ENCODE results near the gene RASA3. TPM values are rescaled to one million over a fixed set of nuclear protein-coding genes. Genes with fewer than 3 reads are reported as not detected.
A peak's percentile ranks its signal among the peaks of the same experiment; 100 is the strongest.

Gene RASA3
- total RNA-seq, 1 donor from 2014 or later: 23.7 TPM

GRCh38 chr13:113934576-113934975 lies 197.8 kb downstream of the RASA3 start:
- no peak for DNase-seq

DNA sequence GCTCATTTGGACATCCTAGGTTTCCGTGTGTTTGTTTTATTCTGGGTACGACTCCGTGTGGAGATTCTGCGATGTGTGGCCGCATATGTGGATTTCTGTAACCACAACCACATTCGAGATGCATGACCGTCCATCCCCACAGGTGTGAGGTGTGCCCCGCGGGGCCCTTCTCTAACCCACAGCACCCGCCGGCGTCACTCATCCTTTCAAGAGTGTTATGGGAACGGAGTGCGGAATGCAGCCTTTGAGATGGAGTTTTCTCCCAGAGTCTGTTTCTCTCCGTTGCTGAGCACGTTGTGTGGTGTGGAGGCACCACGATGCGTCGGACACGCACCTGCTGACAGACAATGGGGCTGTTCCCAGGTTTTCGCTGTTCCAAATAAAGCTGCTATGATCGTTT lies 198.5 kb downstream of the RASA3 start:
- no peak for DNase-seq

GRCh38 chr13:113931841-113932459 lies 200.5 kb downstream of the RASA3 start:
- DNase-seq: no peak

DNA sequence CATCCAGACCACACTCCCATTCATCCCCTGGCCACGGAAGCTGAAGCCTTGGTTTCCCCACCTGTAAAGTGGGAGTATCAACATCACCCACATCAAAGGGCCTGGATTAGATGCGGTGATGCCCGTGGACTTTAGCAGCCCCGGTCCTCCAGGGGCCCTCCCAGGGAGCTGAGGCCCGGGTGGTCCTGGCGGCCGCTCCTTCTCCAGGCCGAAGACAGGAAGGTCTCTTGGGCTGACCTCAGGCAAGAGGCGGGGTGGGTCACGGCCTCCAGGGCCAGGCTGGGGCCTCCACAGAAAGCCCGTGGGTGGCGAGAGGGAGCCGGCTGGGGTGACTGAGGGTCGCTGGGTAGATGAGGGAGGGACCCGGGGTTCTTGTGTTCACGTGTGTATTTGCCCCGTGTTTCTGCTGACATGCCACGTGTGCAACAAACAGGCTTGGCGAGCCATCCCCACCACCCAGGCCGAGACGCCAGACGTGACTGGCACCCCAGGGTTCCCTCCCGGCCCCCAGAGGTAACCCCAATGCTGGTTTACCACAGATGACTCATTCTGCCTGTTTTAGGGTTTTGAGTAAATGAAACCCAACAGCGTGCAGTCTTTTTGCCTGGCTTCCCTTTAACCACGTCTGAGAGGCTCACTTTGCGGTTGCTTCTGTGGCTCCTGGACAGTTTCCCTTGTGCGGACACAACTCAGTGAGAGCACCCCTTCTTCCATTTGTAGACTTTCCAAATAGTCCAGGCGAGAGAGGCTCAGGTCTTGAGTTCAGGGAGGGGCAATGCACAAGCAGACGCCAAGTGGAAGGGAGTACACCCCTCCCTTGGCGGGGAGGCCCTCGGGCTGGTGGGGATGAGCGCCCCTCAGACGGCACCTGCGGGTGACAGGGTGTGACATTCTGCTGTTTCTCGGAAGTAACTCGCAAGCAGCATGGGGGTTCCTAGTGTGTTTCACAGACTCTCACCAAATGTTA lies 201.5 kb downstream of the RASA3 start:
- no peak for DNase-seq

DNA sequence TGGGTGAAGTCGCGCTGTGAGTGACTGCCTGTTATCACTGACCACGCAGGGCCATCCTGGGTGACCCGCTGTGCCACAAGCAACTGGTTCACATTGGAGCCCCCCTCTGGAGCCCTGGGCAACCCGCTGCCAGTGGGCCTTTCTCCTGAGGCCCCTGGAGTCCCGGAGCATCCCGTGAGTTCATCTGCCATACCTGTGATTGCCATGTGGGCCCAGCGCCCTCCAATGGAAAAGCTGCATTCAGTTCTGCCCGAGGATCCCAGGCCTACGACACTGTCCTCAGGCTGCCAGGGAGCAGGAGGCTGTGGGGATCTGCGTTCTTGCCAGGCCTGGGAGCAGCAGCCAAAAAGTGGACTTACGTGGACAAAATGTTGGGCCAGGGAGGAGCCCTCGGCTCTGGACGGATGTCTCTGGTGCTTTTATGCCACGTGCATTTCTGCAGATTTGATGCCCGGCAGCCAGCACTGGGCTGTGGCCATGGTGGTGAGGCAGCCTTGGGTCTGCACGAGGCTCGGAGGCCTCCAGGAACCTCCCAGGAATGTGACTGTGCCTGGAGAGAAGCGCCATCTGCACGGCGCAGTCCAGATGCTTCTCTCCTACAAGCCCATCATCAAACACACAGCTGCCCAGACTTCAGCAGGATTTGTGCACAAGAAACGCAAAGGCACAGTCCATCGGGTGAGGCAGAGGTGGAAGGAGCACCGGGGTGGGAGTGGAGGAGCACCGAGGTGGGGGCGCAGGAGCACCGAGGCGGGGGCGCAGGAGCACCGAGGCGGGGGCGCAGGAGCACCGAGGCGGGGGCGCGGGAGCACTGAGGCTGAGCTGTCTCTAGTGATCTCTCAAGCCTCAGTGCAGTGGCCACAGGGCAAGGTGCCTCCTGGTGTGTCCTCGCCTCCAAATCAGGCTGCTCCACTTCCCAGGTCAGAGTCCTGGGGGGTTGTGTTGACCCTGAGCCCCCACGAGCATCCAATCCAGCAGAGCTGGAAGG lies 202.5 kb downstream of the RASA3 start:
- peak; percentile 16 for DNase-seq

GRCh38 chr13:113928685-113929627 lies 203.5 kb downstream of the RASA3 start:
- peak; percentile 90 for DNase-seq

Other genes starting within 250 kb of the RASA3 start
- not detected for gene C13orf46, start 158.5 kb downstream of the RASA3 start, total RNA-seq
- not detected for gene CFAP97D2, start 46.6 kb upstream of the RASA3 start, total RNA-seq
- 71.5 TPM for gene CDC16, start 102.3 kb upstream of the RASA3 start, total RNA-seq
- 48.3 TPM for gene UPF3A, start 149.0 kb upstream of the RASA3 start, total RNA-seq
- 6.9 TPM for gene CHAMP1, start 181.9 kb upstream of the RASA3 start, total RNA-seq

Data from tongue (tissue), 2 donors.